NCI-H1930 (cell line): ENCODE results near the gene GPR156.
"Not testable (repeated sequence)": the region's sequence is repeated elsewhere in the genome, so short reads cannot be mapped to it uniquely, and the experiment has no call there.

Experiments
- DNase-seq, 2 experiments: peaks; one replicate each; lab custom pipeline; 2025; lab: John Stamatoyannopoulos, UW

GPR156 gene

GRCh38 chr3:120284747-120285507, at the start of gene GPR156:
GPR156 (minus strand) TSS chr3:120285222; CDS start chr3:120244098, 41,124 bp downstream.
- DNase-seq: peak; percentile 41 to 46

GRCh38 chr3:120332646-120333045, 47.6 kb upstream of the GPR156 start:
- no peak for DNase-seq

GRCh38 chr3:120331076-120331475, 46.1 kb upstream of the GPR156 start:
- DNase-seq: no peak

GRCh38 chr3:120326784-120327183, 41.8 kb upstream of the GPR156 start:
- no peak for DNase-seq

GRCh38 chr3:120324190-120324589, 39.2 kb upstream of the GPR156 start:
- no peak for DNase-seq

- DNase-seq: not testable (repeated sequence)
Measured at GRCh38 chr3:120323761-120324160, 38.7 kb upstream of the GPR156 start.

- no peak for DNase-seq
Measured at GRCh38 chr3:120311863-120312794, 27.1 kb upstream of the GPR156 start.

- no peak for DNase-seq
Measured at GRCh38 chr3:120306519-120307455, 21.8 kb upstream of the GPR156 start.

GRCh38 chr3:120304616-120305015, 19.6 kb upstream of the GPR156 start:
- no peak for DNase-seq

GRCh38 chr3:120302361-120302760, 17.3 kb upstream of the GPR156 start:
- no peak for DNase-seq

GRCh38 chr3:120300971-120301370, 15.9 kb upstream of the GPR156 start:
- DNase-seq: no peak

GRCh38 chr3:120299403-120299802, 14.4 kb upstream of the GPR156 start:
- no peak for DNase-seq

- DNase-seq: no peak
Measured at GRCh38 chr3:120298996-120299395, 14.0 kb upstream of the GPR156 start.

GRCh38 chr3:120291552-120291951, 6.5 kb upstream of the GPR156 start:
- not testable (repeated sequence) for DNase-seq

- DNase-seq: no peak
Measured at GRCh38 chr3:120289636-120290035, 4.6 kb upstream of the GPR156 start.

- no peak for DNase-seq
Measured at GRCh38 chr3:120286465-120286864, 1.4 kb upstream of the GPR156 start.

- DNase-seq: no peak
Measured at GRCh38 chr3:120285508-120285841, 453 bp upstream of the GPR156 start.

GRCh38 chr3:120281261-120281660, 3.8 kb downstream of the GPR156 start:
- DNase-seq: no peak

GRCh38 chr3:120280566-120280965, 4.5 kb downstream of the GPR156 start:
- no peak for DNase-seq

GRCh38 chr3:120280026-120280425, 5.0 kb downstream of the GPR156 start:
- no peak for DNase-seq

- DNase-seq: no peak
Measured at GRCh38 chr3:120276767-120277166, 8.3 kb downstream of the GPR156 start.

GRCh38 chr3:120275618-120276017, 9.4 kb downstream of the GPR156 start:
- DNase-seq: no peak
